GM21529 (cell line): ENCODE data around the gene JPH2.

Experiments used
- ATAC-seq: cut with Tn5 transposase; IDR thresholded peaks from one replicate; pipeline ENCODE4 v1.9.1; 2021; ENCODE audit not compliant: unreplicated experiment

Gene JPH2

GRCh38 chr20:44106615-44107014 lies 80.4 kb downstream of the JPH2 start:
- no peak for ATAC-seq

GRCh38 chr20:44104798-44105517 lies 82.0 kb downstream of the JPH2 start:
- ATAC-seq, result no peak

- ATAC-seq, result no peak
Measured at GRCh38 chr20:44102582-44102981, 84.4 kb downstream of the JPH2 start.

DNA sequence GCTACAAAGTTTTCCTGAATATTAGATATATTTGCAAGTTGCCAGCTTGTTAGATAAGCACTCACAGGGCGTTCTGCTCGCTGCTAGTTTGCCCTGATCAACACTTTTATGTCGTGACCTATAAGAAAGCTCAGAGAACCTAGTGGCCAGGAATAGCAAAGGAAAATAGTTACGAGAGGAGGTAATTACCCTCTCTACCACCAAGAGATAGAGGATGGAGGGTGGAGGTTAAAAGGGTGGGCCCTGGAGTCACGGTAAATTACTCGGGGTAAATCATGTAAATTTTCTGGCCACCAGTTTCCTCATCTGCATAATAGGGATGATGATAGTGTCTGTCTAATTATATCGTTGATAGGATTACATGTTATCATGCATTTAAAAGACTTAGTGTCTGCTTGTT lies 87.2 kb downstream of the JPH2 start:
- ATAC-seq, result no peak

DNA sequence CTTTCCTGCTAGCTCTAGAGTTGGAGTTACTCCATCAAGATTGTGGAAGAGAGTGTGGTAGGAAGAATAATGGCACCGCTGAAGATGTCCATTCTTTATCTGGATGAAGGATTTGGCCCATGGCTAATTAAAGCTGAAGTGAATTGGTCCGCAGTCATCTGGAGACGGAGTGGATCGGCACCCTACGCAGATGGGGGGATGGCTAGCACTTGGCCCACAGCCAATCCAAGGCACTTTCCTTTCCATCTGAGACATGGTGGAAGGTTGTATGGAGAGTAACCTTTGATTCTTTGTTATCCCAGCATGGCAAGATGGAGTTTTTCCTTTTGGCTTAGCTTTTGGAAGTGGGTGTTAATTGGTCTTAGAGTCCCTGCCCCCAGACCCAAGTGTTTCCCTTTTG lies 88.3 kb downstream of the JPH2 start:
- ATAC-seq, result no peak

GRCh38 chr20:44098256-44098630 lies 88.7 kb downstream of the JPH2 start:
- no peak for ATAC-seq

- no peak for ATAC-seq
Measured at GRCh38 chr20:44097521-44098255, 89.3 kb downstream of the JPH2 start.

GRCh38 chr20:44095831-44096230 lies 91.2 kb downstream of the JPH2 start:
- no peak for ATAC-seq

- ATAC-seq, result no peak
Measured at GRCh38 chr20:44093249-44093582, 93.8 kb downstream of the JPH2 start.

GRCh38 chr20:44092551-44093248 lies 94.3 kb downstream of the JPH2 start:
- no peak for ATAC-seq

- ATAC-seq, result no peak
Measured at GRCh38 chr20:44091026-44091425, 96.0 kb downstream of the JPH2 start.

DNA sequence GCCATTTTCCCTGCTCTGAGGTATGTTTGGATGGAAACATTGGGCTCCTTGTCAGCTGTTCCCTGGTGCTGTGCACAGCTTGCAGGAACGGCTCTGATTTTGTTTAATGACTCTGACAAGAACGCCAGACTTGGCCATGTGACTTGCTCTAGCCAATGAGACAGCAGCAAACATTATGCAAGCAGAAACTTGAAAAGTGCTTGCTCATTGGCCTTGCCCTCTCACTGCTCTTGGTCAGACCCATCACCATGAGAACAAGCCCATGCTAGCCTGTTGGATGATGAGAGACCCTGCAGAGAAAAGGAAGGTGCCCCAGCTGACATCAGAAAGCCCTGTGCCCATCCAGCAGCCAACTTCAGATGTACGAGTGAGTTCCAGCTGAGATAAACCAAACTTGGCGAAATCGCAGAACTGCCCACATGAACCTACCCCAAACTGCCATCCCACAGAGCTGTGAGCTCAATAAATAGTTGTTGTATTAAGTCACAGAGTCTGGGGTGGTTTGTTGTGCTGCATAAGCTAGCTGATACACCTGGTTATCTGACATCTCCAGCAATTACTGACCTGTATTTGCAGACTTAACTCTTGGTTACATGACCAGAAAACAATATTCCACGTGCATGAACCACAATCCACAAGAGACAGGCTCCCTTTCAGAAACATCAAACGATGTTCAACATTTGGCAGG lies 96.9 kb downstream of the JPH2 start:
- no peak for ATAC-seq

DNA sequence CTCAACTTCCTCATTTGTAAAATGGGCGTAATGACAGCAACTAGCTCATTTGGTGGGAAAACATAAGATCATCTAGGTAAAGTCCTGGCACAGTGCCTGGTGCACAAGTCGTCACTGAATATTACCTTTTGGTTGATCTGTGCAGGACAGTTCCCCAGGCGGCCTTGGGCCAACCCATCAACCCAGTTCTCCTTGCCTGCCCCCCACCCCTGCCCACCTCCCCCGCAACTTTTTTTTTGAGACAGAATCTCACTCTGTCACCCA lies 99.2 kb downstream of the JPH2 start:
- ATAC-seq, result no peak

DNA sequence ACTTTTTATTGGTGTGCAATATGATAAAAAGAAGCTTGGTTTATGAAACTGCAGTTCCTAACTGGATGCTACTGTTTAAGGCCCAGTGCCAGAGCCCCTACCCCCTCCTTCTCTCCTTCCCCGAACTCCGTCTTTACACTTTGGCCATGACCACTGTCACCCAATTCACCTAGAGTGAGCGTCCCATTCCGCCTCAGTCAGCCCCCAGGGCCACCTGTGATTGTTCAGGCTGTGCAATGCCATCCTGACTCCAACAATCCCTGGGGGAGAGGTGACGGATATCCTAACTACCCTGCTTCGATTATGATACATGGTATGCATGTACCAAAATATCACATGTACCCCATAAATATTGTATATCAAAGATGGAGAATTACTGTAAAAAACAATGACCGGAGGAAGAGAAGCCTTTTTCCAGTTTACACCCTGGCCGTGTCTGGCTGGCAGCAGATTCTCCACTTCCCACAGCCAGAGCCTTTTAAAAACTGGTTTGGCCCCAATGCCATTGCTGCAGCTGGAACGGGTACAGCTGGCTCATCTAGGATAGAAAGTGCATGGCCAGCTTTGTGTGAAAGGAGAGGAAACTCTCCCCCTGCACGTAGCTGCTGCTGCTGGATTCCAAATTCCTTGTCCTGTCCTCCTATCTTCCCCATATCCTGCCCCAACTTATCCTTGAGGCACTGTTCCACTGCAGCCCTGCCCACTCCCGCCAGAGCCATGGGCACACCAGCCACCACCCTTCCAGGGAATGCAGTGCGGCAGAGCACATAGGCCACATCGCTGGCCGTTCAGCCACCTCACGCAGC lies 99.7 kb downstream of the JPH2 start:
- no peak for ATAC-seq

DNA sequence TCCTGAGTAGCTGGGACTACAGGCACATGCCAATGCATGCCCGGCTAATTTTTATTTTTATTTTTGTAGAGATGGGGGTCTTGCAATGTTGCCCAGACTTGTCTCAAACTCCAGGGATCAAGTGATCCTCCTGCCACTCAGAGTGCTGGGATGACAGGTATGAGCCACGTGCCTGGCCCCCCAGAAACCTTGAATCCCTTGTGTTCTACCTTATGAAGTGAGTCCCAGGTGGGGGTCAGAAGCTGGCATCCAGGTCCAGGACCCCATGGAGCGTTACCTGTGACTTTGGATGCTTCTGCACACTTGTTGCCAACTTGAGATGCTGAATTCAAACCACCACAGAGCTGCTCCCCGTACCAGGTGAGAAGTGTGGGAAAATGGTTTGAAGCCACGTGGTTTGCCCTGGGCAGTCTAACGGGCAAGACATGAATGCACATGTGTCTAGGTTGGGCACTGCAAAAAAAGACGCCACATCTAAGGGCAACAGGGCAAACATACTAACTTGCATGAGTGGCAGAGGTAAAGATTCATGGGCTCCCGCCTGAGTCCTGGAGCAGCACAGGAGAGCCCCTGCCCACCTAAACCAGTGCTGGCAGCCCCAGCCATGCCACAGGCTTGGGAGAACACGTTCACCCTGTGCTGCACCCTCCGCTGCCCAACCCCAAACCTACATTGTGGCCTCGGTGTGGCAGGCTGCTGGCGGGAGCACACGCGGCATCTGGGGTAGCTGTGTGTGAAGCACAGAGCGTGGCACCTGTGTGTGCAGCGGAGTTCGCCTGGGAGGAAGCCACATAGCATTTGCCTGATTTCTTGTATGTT lies 101.2 kb downstream of the JPH2 start:
- no peak for ATAC-seq

DNA sequence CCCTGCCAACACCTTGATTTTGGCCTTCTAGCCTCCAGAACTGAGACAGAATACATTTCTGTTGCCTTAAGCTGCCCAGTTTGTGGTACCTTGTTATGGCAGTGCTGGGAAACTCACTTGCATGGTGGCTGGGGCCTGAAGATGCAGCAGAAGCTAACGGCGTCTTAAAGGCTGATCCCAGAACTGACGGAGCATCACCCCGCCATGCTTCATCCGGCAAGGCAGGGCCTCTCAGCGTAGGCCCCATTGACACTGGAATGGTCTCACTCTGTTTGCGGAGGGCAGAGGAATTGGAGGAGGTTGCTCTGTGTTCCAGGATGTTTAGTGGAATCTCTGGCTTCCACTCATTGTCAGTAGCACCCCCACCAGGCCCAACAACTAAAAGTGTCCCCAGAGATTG lies 102.1 kb downstream of the JPH2 start:
- ATAC-seq, result no peak

DNA sequence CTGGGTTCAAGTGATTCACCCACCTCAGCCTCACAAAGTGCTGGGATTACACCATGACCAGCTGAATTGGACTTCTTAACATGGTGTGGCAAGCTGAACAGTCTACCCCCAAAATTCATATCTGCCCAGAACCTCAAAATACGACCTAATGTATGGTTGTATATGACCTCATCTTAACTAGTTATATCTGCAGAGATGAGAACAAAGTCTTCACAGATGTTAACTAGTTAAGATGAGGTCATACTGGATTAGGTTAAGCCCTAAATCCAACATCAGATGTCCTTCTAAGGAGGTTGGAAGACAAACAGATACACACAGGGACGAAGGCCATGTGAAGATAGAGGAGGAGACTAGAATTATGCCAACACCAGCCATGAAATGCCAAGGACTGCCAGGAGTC lies 102.5 kb downstream of the JPH2 start:
- ATAC-seq, result no peak

GRCh38 chr20:44083220-44083933 lies 103.6 kb downstream of the JPH2 start:
- no peak for ATAC-seq

DNA sequence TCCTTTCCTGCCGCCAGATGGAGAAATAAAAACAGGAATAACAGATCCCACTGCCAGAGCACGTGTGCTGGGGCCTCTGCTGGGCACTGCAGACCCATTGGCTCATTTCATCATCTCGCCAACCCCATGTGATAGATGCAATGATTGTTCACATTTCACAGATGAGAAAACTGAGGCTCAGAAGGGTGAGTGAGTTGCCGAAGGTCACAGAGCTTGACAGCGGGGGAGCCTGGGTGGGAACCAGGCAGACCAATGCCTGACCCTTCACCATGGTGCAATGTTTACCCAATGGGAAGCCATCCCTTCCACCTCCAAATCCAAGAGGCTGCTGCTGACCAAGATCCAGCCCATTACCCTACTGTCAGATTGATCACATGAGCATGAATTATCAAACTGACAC lies 105.1 kb downstream of the JPH2 start:
- no peak for ATAC-seq

DNA sequence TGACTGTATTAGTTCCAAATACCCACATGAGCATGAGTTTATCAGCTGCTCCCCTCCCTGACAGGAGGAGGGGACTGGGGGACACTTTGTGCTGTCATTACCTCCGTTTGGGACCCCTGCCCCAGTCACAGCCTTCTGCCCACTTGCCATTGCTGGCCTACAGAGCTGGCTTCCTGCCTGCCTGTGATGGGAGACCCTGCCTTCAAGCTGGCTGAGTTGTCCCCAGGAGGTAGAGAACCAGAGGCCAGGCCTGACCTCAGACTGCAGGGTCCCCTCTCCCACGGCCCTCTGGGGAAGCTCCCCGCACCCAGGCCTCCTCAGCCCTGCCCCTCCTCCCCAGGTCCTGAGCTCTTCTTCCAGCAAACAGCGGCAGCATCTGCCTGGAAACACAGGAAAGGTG lies 105.5 kb downstream of the JPH2 start:
- no peak for ATAC-seq
